GM08714 (cell line): ENCODE results near the gene LCN12.

Source experiments
- H3K4me3 ChIP-seq: fragments of 200-500 bp; sonication (Bioruptor generic); 2 replicates; pipeline ENCODE4 v1.5.1; 2014; ENCODE audit warnings: mild to moderate bottlenecking, low read length, inconsistent platforms
- ZNF274 ChIP-seq: IDR thresholded peaks from 2 replicates; pipeline ENCODE4 v1.6.1; 2012; ENCODE audit warnings: mild to moderate bottlenecking, low read depth, low read length

The LCN12 gene

DNA sequence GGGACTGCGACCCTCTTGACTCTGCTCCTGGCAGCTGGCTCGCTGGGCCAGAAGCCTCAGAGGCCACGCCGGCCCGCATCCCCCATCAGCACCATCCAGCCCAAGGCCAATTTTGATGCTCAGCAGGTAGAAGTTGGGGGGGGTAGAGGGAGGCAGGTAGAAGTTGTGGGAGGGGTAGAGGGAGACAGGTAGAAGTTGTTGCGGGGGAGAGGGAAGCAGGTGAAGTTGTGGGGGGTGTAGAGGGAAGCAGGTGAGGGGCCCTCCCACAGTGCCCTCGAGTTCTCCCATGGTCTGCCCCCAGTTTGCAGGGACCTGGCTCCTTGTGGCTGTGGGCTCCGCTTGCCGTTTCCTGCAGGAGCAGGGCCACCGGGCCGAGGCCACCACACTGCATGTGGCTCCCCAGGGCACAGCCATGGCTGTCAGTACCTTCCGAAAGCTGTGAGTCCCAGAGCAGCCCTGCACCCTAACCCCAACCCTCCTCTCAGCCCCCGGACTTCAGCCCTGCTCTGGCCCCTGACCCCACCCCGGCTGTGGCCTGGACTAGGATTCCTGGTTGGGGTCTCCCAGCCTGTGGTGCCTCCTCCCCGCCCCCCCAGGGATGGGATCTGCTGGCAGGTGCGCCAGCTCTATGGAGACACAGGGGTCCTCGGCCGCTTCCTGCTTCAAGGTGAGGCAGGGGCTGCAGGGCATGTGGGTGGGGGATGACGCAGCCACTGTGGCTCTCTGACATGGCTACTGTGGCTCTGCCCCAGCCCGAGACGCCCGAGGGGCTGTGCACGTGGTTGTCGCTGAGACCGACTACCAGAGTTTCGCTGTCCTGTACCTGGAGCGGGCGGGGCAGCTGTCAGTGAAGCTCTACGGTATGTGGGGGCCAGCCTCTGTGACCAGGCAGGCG lies 6.5 kb upstream of the LCN12 start:
- no peak overlapping the region for H3K4me3 ChIP-seq
- TF ChIP-seq ZNF274: no peak

DNA sequence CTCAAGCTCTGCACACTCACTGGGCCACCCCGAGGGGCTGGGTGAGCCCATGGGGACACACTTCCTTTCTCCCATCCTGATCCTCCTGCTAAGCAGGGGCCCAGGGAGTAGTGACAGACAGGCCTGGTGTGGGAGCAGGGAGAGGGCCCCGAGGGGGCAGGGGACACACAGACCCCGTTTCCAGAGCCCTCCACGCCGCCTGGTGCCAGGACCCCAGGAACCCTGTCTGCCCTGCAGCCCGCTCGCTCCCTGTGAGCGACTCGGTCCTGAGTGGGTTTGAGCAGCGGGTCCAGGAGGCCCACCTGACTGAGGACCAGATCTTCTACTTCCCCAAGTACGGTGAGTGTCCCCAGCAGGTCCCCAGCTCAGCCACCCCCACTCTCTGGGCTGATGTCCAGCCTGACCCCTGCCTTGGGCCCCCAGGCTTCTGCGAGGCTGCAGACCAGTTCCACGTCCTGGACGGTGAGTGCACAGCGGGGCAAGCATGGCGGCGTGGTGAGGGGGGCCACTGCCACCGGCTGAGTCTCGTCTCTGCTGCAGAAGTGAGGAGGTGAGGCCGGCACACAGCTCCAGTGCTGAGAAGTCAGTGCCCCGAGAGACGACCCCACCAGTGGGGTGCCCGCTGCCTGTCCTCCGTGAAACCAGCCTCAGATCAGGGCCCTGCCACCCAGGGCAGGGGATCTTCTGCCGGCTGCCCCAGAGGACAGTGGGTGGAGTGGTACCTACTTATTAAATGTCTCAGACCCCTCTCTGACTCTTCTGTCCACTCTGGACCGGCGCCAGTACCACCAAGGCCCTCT lies 5.6 kb upstream of the LCN12 start:
- TF ChIP-seq ZNF274: no peak
- H3K4me3 ChIP-seq: no peak overlapping the region

- no peak overlapping the region for H3K4me3 ChIP-seq
- TF ChIP-seq ZNF274: no peak
Measured at GRCh38 chr9:136947028-136947891, 4.8 kb upstream of the LCN12 start.

GRCh38 chr9:136947955-136948510 lies 4.0 kb upstream of the LCN12 start:
- TF ChIP-seq ZNF274: no peak
- no peak overlapping the region for H3K4me3 ChIP-seq

GRCh38 chr9:136949239-136949816 lies 2.7 kb upstream of the LCN12 start:
- H3K4me3 ChIP-seq: peak overlapping the region; percentile 45; the same call in 1 of the 2 replicates

DNA sequence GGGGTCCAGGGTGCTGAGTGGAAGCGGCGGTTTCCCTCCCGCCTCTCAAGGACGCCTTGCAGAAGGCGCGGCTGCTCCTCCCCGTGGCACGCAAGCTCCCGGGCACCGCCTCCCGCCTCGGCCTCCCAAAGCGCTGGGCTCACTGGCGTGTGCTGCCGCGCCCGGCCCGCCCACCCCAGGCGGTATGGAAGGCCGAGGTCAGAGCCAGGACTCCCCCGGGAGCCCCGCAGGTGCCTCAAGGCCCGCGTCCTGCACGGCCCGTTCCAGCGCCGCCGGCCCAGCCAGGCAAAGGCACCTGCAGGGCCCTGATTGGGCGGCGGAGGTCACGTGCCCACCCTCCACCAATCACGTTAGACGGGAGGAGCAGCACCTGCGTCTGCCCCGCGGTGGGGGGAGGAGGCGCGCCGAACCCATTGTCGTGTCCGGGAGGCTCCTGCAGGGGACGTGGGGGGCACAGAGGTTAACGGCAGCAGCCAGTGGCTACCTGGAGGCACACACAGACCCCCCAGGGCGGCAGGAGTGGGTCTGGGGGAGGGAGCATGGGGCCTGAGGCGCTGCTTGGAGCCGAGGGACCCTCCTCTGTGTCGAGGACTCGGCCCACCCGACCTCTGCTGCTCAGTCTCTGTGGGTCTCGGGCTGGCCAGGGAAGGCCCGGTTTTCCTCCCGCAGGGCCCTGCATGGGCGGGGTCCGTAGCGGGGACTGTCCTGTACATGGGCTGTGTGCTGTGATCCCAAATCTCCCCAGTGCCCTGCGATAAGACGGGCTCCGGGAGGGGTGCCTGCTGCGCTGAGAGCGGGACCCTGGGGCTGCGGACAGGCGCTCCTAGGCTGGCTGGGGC lies 2.0 kb upstream of the LCN12 start:
- no peak for TF ChIP-seq ZNF274

More at GRCh38 chr9:136949239-136949816, 2.7 kb upstream of the LCN12 start:
- TF ChIP-seq ZNF274: no peak

GRCh38 chr9:136950656-136951276 lies 1.3 kb upstream of the LCN12 start:
- peak overlapping the region; percentile 45; the same call in 1 of the 2 replicates for H3K4me3 ChIP-seq
- no peak for TF ChIP-seq ZNF274

More for the DNA sequence above, 2.0 kb upstream of the LCN12 start:
- peak overlapping the region; percentile 45; the same call in 1 of the 2 replicates for H3K4me3 ChIP-seq

GRCh38 chr9:136952321-136952850 lies 313 bp downstream of the LCN12 start:
- no peak overlapping the region for H3K4me3 ChIP-seq
- no peak for TF ChIP-seq ZNF274

GRCh38 chr9:136952876-136953770 lies 1.1 kb downstream of the LCN12 start:
- TF ChIP-seq ZNF274: no peak
- H3K4me3 ChIP-seq: no peak overlapping the region

DNA sequence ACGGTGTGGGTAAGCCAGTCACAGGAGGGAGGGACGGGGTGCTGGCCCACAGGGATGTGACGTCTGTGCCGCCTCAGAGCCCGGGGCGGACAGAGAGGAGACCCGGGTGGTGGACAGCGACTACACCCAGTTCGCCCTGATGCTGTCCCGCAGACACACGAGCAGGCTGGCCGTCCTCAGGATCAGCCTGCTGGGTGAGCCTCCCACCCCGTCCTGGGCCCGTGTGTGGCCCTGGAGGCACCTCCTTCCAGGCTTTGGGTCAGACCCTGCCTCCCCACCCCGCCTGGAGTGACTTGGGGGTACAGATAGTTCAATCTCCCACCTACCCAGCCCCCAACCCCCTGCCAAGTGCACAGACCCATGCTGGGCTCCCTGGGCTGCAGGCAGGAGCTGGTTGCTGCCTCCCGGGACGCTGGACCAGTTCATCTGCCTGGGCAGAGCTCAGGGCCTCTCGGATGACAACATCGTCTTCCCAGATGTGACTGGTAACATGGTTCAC lies 1.7 kb downstream of the LCN12 start:
- TF ChIP-seq ZNF274: no peak
- no peak overlapping the region for H3K4me3 ChIP-seq
